LNCaP clone FGC (cell line): Measurements from ENCODE around the gene ANO2.

Experiments used
- DNase-seq: peaks from one replicate; pipeline ENCODE4 v3.0.0-alpha.2; 2011; ENCODE audit warnings: low read depth
- H3K4me3 ChIP-seq: 2 replicates; pipeline ENCODE4 v1.5.1; 2011; ENCODE audit warnings: mild to moderate bottlenecking, low read depth, low read length, control low read depth
- TF ChIP-seq, protein P1 (sequence below): IDR thresholded peaks from 2 replicates; pipeline ENCODE4 v1.5.1; 2012; ENCODE audit warnings: mild to moderate bottlenecking; ENCODE audit not compliant: control insufficient read depth, insufficient read depth; ENCODE audit errors: extremely low read depth

ANO2 gene

GRCh38 chr12:5881101-5881606 lies 63.9 kb downstream of the ANO2 start:
- DNase-seq: no peak
- TF ChIP-seq, protein P1, sequence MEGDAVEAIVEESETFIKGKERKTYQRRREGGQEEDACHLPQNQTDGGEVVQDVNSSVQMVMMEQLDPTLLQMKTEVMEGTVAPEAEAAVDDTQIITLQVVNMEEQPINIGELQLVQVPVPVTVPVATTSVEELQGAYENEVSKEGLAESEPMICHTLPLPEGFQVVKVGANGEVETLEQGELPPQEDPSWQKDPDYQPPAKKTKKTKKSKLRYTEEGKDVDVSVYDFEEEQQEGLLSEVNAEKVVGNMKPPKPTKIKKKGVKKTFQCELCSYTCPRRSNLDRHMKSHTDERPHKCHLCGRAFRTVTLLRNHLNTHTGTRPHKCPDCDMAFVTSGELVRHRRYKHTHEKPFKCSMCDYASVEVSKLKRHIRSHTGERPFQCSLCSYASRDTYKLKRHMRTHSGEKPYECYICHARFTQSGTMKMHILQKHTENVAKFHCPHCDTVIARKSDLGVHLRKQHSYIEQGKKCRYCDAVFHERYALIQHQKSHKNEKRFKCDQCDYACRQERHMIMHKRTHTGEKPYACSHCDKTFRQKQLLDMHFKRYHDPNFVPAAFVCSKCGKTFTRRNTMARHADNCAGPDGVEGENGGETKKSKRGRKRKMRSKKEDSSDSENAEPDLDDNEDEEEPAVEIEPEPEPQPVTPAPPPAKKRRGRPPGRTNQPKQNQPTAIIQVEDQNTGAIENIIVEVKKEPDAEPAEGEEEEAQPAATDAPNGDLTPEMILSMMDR: no peak
- no peak overlapping the region for H3K4me3 ChIP-seq

GRCh38 chr12:5875851-5876250 lies 69.2 kb downstream of the ANO2 start:
- no peak overlapping the region for H3K4me3 ChIP-seq
- no peak for DNase-seq
- TF ChIP-seq, protein P1: no peak

DNA sequence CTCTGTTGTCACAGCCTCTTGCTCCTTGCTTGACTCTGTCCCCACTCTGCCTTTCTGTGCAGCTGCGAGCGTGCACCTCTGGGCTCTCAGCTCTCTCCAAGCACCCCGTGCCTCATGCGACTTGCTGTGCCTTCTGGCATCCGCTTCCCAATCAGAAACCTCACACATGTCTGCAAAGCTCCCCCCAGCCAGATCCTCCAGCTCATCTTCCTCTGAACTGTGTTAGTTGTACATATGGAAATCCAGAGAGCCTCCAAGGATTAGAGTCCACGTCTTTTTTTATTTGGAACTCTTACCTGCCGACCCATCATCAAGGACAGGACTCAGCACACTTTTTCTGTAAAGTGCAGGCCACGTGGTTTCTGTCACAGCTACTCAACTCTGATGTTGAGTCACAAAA lies 70.5 kb downstream of the ANO2 start:
- TF ChIP-seq, protein P1: no peak
- no peak overlapping the region for H3K4me3 ChIP-seq
- DNase-seq: no peak

GRCh38 chr12:5873281-5873919 lies 71.7 kb downstream of the ANO2 start:
- DNase-seq: no peak
- TF ChIP-seq, protein P1: no peak

GRCh38 chr12:5872745-5873144 lies 72.3 kb downstream of the ANO2 start:
- no peak for DNase-seq
- H3K4me3 ChIP-seq: no peak overlapping the region
- TF ChIP-seq, protein P1: peak; percentile 43

More at GRCh38 chr12:5873281-5873919, 71.7 kb downstream of the ANO2 start:
- H3K4me3 ChIP-seq: no peak overlapping the region

GRCh38 chr12:5871741-5872140 lies 73.3 kb downstream of the ANO2 start:
- no peak overlapping the region for H3K4me3 ChIP-seq
- DNase-seq: no peak
- TF ChIP-seq, protein P1: no peak

- H3K4me3 ChIP-seq: no peak overlapping the region
- TF ChIP-seq, protein P1: no peak
- no peak for DNase-seq
These were observed 74.9 kb downstream of the ANO2 start for GRCh38 chr12:5870183-5870582.
